Upper lobe of right lung (tissue), 1 donor: Measurements from ENCODE around the gene GPR52. TPM values are rescaled to one million over a fixed set of nuclear protein-coding genes. Genes with fewer than 3 reads are reported as not detected.

ENCODE experiments used
- ATAC-seq: fragments of 200-7000 bp; cut with Tn5 transposase; one replicate; pipeline ENCODE4 v1.9.1; 2020; ENCODE audit warnings: mild to moderate bottlenecking, moderate library complexity
- DNase-seq: peaks from one replicate; pipeline ENCODE4 v3.0.0-alpha.2; 2020
- H3K27ac ChIP-seq: fragments of 200-600 bp; one replicate; pipeline ENCODE4 v1.8.0; 2022
- H3K27me3 ChIP-seq: fragments of 200-600 bp; one replicate; pipeline ENCODE4 v1.8.0; 2022; ENCODE audit warnings: mild to moderate bottlenecking
- H3K36me3 ChIP-seq: fragments of 200-600 bp; one replicate; pipeline ENCODE4 v1.8.0; 2022
- H3K4me1 ChIP-seq: fragments of 200-600 bp; one replicate; pipeline ENCODE4 v1.8.0; 2022
- H3K4me3 ChIP-seq: fragments of 200-600 bp; one replicate; pipeline ENCODE4 v1.8.0; 2022; ENCODE audit warnings: mild to moderate bottlenecking
- H3K9me3 ChIP-seq: fragments of 200-600 bp; one replicate; pipeline ENCODE4 v1.8.0; 2022
- CTCF ChIP-seq: fragments of 200-600 bp; IDR thresholded peaks from one replicate; pipeline ENCODE4 v1.8.0; 2022; ENCODE audit warnings: antibody characterized with exemption
- intact Hi-C: fragments of 100-400 bp; cut with DNase I; formaldehyde crosslinking; loops from one replicate; pipeline ENCODE4 v1.11.0; 2022
- total RNA-seq: library from RNA; stranded (reverse); fragmentation: NEBNext Ultra II Directional; extraction: Animal tissue kit (Norgen Biotek cat#: 25700); gene quantifications from one replicate; pipeline ENCODE4 v1.2.1, GENCODE V29; 2021
- donor health status: DM: no; HTN: yes; CAD: no; lungs with severe emphysema.

Gene GPR52
- total RNA-seq, 1 donor from 2014 or later: 1.9 TPM

- intact Hi-C loops: no loop called here
- no peak for ATAC-seq
- no peak for DNase-seq
Measured at GRCh38 chr1:174433451-174433850, 14.3 kb upstream of the GPR52 start.

DNA sequence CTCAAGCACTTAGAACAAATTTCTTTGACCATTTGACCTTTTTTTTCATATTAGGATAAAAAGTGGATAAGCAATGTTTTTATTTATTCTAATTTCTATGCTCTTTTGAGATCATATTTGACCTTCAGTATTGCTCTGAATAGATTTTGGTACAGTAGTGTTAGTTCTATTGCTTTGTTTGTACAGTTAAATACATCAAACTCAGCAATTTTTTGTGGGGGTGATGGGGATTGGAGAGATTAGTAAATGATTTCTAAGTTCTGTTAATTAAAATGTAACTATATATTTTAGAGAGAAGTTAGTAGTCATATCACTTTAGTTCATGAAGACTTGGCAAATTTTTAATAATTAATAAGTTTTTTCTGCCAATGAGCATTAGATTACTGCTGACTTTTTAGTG, 2.4 kb upstream of the GPR52 start:
- DNase-seq (no peak), ATAC-seq (no peak)
- no peaks in the 10 kb centered on the region for H3K27me3 ChIP-seq
- H3K4me1 ChIP-seq: peaks cover 5% of the 10 kb centered on the region
- intact Hi-C loops: no loop called here
- no peak overlapping the region for H3K4me3 ChIP-seq
- H3K36me3 ChIP-seq: no peaks in the 10 kb centered on the region
- no peaks in the 10 kb centered on the region for H3K9me3 ChIP-seq
- H3K27ac ChIP-seq: no peak overlapping the region
- TF ChIP-seq CTCF: no peak

More at GRCh38 chr1:174433451-174433850, 14.3 kb upstream of the GPR52 start:
- Histone ChIP-seq H3K9me3 (no peaks in the 10 kb centered on the region), H3K27me3 (no peaks in the 10 kb centered on the region), H3K36me3 (no peaks in the 10 kb centered on the region), H3K27ac (no peak overlapping the region), H3K4me1 (no peaks in the 10 kb centered on the region), H3K4me3 (no peak overlapping the region)
- no peak for TF ChIP-seq CTCF

DNA sequence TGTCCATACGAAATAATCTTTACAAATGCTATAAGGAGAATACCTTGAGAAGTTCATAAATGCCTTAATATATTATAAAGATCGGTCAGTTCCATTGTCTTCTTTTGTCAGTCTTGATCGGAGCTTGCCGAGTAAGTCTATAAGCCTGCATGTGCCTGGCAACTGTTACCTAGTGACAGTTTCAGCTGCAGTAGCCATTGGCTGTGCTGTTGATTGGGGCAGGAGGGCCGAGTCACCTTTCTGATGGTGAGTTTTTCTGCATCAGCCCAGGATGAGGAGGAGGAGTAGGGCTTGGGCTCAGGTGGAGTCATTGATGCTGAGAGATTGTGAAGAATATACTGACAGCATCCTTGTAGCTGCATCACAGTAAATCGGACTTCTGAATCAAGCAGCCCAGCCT, 1.9 kb upstream of the GPR52 start:
- intact Hi-C loops: no loop called here
- DNase-seq (no peak), ATAC-seq (no peak)

GRCh38 chr1:174448531-174448883, 743 bp downstream of the GPR52 start:
- no peak for ATAC-seq
- Histone ChIP-seq H3K4me3 (no peak overlapping the region), H3K9me3 (no peaks in the 10 kb centered on the region), H3K27ac (no peak overlapping the region), H3K4me1 (peaks cover 5% of the 10 kb centered on the region), H3K27me3 (no peaks in the 10 kb centered on the region), H3K36me3 (no peaks in the 10 kb centered on the region)
- intact Hi-C loops: no loop called here
- no peak for TF ChIP-seq CTCF
- DNase-seq: no peak

More for the DNA sequence above, 1.9 kb upstream of the GPR52 start:
- no peak for TF ChIP-seq CTCF
- H3K27me3 ChIP-seq: no peaks in the 10 kb centered on the region
- H3K36me3 ChIP-seq: no peaks in the 10 kb centered on the region
- no peaks in the 10 kb centered on the region for H3K9me3 ChIP-seq
- H3K27ac ChIP-seq: no peak overlapping the region
- peaks cover 5% of the 10 kb centered on the region for H3K4me1 ChIP-seq
- no peak overlapping the region for H3K4me3 ChIP-seq

DNA sequence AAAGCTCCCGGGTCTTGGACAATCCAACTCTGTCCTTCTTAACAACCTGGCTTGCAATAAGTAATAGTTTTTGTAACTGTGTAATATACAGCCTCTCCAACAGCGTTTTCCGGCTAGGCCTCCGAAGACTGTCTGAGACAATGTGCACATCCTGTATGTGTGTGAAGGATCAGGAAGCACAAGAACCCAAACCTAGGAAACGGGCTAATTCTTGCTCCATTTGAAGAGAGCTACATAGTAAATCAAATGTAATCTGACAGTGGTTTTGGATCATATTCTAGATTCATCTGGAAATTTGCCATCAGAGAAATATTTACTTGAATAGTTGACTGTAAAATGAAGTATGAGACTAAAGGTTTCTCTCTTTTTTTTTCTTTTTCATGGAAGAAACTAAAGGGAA, 1.2 kb downstream of the GPR52 start:
- DNase-seq (no peak), ATAC-seq (no peak)
- no peak overlapping the region for H3K4me3 ChIP-seq
- H3K9me3 ChIP-seq: no peaks in the 10 kb centered on the region
- TF ChIP-seq CTCF: no peak
- no peaks in the 10 kb centered on the region for H3K27me3 ChIP-seq
- H3K36me3 ChIP-seq: no peaks in the 10 kb centered on the region
- no peak overlapping the region for H3K27ac ChIP-seq
- intact Hi-C loops: no loop called here
- H3K4me1 ChIP-seq: peaks cover 5% of the 10 kb centered on the region

GRCh38 chr1:174451408-174451807, 3.6 kb downstream of the GPR52 start:
- ATAC-seq (no peak), DNase-seq (no peak)
- Histone ChIP-seq H3K4me3 (no peak overlapping the region), H3K27me3 (no peaks in the 10 kb centered on the region), H3K36me3 (no peaks in the 10 kb centered on the region), H3K4me1 (peaks cover 5% of the 10 kb centered on the region), H3K9me3 (no peaks in the 10 kb centered on the region), H3K27ac (no peak overlapping the region)
- TF ChIP-seq CTCF: no peak
- intact Hi-C loops: no loop called here
